Hindlimb muscle (tissue), 1 donor: ENCODE data around the gene TMEM169. TPM values are rescaled to one million over a fixed set of nuclear protein-coding genes. Genes with fewer than 3 reads are reported as not detected.

Experiments
- DNase-seq: peaks from one replicate; pipeline ENCODE4 v3.0.0-alpha.2; 2013
- polyA plus RNA-seq: library from polyadenylated mRNA; unstranded; fragments of 120-200 nt; gene quantifications from one replicate; pipeline ENCODE4 v1.2.1, GENCODE V29; 2013; ENCODE audit not compliant: insufficient read length

Gene TMEM169
- polyA plus RNA-seq, 1 donor: 5.0 TPM

DNA sequence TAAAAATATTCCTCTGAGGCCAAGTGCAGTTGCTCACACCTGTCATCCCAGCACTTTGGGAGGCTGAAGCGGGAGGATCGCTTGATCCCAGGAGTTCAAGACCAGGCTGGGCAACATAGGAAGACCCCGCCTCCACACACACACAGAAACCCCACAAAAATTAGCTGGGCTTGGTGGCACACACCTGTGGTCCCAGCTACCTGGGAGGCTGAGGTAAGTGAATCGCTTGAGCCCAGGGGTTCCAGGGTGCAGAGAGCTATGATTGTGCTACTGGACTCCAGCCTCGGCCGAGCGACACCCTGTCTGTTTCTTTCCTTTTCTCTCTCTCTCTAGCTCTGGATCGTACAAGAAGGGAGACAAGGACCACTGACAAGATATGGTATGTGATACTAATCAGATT lies 25.6 kb downstream of the TMEM169 start:
- DNase-seq: no peak

DNA sequence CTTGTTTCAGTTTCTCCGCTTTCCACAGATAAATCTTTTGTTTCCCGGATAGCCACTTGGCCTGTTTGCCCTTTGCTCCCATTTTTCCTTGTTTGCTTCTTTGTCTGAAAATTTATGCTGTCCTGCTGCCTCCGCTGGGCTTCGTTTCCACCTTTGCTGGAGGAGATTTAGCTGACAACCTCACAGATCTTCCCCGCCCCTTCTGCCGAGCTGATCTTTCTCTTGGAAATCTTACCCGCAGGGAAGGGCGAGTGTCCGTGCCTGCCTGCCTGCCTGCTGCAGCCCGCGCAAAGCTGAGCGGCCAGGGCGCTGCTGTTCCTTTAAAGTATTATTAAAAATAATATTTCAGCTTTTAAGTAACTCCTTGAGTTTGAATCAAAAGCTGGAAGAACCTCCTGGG lies 26.0 kb downstream of the TMEM169 start:
- DNase-seq: no peak

DNA sequence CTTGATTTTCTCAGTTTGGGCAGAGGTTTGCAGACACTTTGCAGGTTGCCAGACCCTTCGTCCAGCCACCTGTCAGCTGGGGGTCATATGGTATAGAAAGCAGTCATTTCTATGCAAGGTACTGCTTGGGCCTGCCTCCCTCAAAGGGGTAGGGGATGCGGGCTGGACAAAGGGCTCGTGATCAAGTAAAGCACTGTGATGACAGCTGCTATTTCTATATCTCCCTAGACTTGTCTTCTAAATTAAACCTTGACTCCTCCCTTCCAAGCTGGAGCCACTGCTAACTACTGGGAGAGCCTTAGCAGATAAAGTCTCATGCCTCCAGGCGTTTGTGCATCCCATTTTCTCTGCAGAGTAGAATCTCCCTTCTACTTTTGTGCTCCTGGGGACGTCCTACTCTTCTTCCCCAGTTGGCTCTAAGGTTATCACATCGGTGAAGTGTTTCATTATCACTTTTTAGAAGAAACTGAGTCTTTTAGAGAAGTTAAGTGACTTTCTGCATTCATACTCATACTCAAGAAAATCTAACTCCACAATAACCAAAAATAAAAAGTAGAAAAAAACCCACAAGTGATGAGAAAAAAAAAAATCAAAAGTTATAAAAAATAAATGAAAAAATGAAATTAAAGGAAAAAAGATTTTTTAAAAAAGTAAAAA lies 26.7 kb downstream of the TMEM169 start:
- DNase-seq: no peak

DNA sequence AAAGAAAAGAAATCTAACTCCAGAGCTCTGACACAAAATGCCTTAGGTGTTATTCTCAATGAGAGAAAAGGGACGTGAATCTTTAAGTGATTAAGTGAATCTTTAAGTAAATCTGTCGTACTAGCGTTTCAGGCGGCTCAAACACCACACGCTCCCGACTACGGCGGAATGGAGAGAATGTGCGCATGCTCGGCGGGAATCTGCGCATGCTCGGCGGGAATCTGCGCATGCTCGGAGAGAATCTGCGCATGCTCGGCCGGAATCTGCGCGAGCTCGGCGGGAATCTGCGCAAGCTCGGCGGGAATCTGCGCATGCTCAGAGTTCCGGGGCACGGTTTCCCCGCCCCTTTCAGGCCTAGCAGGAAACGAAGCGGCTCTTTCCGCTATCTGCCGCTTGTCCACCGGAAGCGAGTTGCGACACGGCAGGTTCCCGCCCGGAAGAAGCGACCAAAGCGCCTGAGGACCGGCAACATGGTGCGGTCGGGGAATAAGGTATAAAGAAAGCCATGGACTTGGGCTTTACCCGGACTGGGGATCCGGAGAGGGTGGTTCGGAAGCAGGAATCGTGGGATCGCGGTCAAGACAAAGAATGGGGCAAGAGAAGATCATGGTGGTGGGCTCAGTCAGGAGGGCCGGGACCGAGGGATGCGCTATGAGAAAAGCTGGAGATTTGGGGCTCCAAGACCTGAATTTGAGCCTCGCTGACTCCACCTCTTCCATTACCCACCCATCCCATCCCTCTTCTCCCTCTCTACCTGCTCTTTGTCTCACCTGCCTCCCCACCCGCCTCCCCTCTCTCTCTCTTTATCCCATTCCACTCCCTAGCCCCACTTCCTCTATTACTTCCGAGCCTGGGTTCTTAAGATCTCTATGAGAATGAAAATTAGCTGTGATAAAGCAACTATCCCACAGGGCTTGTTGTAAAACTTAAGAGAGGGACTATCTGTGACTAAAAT lies 27.5 kb downstream of the TMEM169 start, which contains the start of gene XRCC5:
Gene XRCC5 (plus strand): TSS at position 382 of the 955 bp plus-strand sequence. CDS start 89 bp downstream, at position 471.
- DNase-seq: peak; percentile 98

DNA sequence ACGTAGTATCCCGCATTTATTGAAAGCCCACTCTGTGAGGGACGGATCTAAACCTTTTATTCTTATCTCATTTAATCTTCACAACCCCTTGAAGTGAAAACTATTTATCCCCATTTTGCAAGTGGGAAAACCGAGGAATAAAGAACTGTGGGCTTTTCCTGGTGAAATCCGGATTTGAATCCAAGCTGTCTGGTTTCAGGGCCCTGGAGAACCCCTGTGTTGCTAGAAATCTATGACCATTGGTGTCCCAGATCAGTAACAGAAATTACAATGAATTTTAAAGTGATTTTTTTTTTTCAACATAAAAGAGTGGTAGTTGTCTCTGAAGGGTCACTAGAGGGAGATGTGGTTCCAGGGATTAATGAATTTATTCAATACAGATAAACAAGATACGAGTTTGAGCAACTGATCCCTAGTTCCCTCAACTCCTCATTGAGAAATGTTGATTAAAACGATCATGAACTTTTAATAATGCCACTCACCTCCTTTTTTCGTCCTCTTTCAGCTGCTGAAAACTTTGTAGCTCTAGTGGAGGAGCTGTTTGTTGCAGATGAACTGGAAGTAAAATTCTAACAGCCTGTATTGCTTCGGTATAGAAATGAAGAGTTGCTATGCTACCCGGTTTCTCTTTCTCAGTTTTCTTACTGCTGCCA lies 28.4 kb downstream of the TMEM169 start:
- no peak for DNase-seq

DNA sequence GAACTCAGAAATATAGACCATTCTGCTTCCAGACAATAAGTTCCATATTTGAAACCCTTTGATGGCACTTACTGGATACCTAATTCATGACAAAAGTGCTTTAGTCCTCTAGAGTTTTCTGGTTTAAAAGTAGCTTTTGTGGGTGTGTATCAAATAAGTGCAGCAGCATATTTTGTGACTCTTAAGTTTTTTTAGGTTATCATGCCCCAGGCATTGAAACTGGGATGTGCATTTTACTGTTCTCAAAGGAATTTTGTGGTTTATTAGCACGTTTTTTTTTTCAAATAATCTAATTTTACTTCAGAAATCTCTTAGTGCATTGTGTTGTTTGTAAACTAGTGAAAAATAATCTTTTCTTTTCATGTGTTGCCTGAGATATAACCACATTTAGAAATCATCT lies 28.9 kb downstream of the TMEM169 start:
- DNase-seq: no peak

DNA sequence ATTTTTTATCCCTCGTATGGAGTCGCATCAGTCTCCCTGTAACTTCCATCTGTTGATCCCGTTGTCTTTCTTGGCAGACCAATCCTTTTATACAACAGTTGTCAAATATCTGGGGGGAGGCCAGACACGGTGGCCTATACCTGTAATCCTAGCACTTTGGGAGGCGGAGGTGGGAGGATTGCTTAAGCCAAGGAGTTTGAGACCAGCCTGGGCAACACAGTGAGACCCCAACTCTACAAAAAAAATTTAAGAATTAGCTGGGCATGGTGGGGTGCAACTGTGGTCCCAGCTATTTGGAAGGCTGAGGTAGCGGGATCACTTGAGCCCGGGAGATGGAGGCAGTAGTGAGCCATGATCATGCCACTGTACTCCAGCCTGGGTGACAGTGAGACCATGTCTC lies 29.4 kb downstream of the TMEM169 start:
- no peak for DNase-seq

DNA sequence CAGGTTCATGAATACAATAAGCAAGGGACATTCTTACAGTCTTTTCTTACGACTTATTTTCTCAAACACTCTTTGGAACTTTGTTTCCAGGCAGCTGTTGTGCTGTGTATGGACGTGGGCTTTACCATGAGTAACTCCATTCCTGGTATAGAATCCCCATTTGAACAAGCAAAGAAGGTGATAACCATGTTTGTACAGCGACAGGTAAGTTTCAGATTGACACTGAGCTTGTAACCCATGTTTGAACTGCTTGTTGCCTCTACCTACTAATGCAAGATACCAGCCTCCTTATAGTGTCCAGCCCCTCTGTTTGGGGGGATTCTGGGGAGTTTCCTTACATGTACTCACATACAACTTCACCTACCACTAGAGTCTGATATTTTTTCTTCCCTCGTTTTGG lies 31.2 kb downstream of the TMEM169 start:
- no peak for DNase-seq

DNA sequence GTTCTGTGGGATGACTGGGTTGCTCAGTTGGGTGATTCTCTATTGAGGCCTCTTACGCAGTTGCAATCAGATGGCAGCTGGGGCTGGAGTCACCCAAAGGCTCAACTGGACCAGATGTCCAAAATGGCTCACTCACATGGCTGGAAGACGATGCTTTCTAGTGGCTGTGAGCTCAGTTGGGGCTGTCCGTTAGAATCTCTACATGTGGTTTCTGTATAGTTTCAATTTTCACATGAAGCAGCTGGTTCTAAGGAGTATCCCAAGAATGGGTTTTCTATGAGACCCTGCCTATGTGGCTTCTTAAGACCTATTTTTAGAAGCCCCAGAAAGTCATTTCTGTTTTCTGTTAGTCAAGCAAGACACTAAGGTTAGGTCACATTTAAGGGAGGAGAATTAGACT lies 31.9 kb downstream of the TMEM169 start:
- DNase-seq: no peak

DNA sequence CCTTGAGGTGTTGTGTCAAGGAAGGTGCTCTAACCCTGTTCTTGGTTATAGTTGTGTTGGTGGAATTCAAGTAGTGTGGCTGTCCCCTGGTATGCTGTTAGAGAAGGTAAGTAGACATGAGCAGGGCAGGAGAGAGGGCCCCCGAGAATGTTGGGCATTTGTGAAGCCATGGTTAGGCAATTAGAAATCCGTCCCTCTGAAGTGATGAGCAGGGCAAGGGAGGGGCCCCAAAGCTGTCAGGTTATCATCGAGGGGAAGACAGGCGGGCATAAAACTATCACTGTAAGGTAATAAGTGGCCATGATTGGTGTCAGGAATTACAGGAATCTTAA lies 32.6 kb downstream of the TMEM169 start:
- no peak for DNase-seq

DNA sequence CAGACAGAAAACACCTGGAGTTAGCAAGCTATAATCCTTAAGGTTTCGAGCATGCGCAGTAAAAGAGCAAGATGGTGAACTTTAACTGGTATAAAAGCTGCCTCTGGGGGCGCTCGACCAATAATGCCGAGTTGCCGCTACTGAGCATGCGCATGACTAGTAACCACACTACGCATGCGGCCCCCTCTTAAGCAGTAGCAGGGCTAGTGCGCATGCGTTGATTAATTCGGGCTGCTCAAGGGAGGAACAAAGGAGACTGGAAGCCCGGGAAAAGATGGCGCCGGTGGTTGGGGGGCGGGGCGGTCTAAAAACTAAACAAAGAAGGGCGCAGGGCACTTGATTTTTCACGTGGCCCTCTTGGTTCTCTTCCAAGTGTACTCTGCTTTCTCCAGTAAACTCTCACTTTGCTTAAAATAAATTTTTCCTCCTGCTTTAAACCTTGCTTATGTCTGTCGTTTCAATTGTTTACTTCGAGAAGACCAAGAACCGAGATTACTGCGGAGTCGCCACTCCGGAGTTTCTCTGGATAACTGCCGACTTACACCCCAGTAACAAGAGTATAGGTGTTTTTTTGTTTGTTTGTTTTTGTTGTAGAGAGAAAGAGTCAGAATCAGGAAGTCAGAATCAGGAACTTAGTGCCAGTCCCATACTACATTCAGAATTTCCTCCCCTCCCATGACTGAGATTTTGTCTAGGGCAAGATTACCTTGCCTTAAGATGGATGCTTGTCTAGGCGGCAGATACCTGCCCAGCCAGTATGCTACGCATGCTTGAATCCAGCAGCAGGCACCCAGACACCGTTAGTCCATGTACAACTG lies 33.2 kb downstream of the TMEM169 start:
- DNase-seq: peak; percentile 99

DNA sequence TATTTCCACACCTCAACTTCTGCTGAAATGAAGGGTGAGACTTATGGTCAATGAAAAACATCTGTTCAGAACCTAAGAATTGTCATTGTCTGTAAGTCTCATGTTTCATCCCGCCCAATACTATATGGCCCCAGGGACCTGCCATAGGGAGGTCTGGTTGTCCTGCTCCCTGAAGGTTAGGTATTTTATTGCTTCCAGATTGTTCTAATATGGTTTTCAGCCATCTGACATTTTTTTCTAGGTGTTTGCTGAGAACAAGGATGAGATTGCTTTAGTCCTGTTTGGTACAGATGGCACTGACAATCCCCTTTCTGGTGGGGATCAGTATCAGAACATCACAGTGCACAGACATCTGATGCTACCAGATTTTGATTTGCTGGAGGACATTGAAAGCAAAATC lies 34.7 kb downstream of the TMEM169 start:
- no peak for DNase-seq

DNA sequence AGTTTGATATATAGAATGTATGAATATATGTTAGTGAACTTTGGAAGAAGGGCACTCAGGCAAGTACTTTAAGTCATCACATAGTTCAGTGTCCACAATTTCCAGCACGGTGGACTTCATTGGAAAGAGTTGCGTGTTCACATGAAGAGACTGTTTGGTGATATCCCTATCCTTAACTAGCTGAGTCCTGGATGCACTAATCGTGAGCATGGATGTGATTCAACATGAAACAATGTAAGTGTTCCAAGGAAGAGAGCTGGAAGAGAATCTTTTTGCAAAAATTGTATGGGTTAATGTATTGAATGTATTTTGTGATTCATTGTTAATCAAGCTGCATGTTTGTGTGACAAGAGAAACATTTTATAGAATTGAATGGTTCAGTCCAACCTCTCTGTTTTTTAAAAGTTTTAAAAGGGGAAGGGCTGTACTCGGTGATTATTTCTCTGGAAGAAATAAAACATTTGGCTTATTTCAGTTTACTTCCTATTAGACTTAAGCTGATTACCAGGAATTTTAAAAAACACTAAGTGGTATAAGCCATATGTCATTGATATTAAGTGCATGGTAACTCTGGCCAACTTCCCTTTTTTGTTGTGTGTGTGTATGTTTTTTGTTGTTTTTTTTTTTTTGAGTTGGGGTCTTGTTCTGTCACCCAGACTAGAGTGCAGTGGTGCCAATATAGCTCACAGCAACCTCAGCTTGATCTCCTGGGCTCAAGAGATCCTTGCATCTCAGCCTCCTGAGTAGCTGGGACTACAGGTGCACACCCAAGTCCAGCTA lies 36.0 kb downstream of the TMEM169 start:
- DNase-seq: no peak

DNA sequence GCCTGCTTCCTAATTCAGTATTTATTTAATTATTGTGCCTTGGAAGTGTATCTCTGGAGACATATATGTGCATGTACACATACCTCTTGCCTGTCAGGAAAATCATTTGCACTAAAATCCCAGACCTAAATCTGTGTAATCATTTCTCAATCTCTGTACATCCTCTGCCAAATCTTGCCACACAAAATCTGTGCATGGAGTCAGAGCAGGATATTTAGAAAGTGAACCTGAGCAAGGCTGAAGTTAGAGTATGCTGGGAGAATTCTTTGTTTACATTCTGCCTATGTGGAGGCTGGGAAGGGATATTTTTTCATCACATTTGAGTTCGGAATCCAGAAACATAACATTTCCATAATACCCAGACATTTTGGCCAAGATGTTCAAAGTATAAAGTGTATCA lies 36.8 kb downstream of the TMEM169 start:
- DNase-seq: no peak

DNA sequence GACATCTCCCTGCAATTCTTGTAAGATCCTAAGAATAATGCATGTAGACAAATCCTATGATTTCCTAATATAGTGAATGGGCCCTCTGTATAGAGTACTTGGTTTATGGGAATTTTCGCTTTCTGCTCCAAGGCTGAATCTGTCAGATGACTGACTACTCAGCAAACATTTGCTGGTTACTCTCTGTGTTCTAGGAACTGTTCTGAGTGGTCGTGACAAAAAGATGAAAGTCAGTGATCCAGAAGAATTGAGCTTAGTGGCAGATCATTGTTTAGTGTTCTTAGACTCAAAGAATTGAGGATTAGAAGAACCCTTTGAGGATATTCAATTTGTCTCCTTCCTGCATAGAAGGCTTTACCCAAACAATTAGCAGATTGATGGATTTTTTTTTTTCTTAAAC lies 37.4 kb downstream of the TMEM169 start:
- no peak for DNase-seq

DNA sequence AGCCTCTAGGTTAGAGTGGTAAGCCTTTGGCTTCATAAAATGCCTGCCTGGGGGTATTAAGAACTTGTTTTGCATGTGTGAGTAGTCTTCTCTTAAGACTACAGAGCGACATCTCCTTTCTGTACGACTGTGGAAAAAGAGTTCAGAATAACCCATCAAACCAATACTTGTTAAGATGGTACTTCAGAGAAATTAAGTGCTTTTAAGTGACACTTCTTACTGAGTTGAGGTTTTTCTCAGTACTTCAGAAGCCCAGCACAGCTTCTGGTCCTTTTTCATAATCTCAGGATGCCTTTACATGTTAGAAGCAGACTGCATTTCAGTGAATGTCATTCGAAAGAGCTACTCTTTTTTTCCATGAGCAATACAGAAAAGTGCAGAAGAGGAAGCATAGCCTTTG lies 38.3 kb downstream of the TMEM169 start:
- DNase-seq: no peak

DNA sequence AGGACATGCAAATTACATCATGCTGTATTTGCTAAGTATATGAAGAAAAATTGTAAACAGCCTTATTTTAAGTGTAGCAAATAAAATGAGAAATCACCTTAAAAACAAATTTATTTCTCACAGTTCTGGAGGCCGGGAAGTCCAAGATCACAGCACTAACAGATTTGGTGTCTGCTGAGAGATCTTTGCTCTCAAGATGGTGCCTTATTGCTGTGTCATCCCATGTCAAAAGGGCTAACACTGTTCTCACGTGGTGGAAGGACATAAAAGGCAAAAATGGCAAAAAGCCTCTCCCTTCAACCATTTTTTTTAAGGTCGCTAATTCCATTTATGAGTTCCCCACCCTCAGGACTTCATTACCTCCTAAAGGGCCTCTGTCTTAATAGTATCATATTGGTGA lies 39.5 kb downstream of the TMEM169 start:
- DNase-seq: no peak

DNA sequence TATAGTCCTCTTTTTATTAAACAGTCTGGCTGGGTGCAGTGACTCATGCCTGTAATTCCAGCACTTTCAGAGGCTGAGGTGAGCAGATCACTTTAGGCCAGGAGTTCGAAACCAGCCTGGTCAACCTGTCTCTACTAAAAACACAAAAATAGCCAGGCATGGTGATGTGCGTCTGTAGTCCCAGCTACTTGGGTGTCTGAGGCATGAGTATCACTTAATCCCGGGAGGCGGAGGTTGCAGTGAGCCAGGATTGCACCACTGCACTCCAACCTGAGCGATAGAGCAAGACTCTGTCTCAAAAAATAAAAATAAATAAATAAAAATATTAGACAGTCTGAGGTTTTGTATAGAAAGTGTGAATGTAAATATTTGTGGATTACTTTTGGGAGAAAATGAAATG lies 45.2 kb downstream of the TMEM169 start:
- no peak for DNase-seq

DNA sequence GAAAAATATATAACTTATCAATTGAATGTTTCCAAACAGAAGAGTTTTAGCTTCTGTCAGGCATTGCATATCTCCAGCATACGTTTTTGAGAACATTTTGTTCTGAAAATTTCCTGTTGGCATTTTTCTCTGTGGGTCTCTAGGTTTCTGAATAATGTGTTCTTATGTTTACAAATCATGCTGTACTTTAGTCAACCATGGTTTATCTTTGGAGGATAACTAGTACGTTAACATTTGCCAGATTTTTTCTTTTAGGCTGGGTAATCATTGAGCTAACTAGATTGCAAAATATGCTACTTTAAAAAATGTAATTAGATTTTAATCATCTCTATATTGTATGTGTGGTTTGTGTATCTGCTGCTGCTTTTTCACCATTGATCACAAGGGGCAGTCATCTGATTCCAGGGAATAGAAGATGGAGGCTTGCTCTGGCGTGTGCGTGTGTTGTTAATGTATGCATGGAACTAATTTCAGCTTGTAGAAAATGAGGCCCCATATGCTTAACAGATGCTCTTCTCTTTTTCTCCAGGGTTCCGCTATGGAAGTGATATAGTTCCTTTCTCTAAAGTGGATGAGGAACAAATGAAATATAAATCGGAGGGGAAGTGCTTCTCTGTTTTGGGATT lies 48.7 kb downstream of the TMEM169 start:
- no peak for DNase-seq

DNA sequence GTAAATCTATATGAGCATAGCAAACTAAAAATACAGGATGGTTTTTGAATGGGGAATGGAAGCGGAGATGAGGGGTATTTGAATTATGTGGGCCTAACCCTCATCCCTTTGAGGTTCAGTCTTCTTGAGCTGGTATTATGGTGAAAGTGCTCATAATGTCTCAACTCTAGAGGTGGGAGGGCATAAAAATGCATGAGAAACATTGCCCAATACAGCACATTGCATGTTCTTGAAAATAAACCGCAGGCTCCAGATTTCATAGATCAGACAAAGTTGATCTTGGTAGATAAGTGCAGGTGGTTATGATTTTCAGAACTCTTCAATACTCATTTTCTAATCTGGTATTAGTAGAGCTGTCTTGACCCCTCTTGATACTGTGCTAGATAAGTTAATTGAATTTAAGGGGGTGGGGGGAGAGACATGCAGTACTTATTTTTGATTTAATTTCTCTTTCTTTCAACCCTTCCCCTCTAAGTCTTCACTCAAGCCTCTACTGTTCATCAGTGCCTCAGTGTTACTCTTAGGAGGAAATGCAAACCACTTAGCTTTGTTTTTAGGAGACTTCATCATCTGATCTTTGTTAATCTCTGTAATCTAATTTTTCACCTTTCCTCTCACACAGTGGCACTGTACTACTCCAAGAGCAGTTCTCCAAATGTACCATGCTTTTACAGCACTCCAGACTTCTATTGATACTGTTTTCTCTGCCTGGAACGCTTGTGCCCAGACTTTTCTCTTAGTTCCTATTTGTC lies 49.6 kb downstream of the TMEM169 start:
- DNase-seq: no peak

DNA sequence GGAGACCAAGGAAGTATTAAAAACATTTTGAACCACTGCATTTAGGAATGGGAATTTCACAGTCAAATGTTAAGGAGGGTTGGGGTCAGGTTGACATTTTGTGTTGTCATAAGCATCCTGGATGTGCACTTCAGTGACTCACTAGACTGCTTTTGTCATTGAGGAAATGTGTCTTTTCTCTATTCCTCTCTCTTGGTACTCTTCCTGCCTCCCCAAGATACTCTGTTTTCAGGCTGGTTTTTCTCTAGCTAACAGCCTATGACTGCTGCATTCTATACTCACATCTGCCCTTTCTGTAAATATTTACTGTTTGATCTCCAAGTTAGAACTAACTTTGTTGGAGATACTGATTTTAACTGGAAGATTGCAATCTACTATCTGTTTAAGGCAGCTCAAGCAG lies 50.9 kb downstream of the TMEM169 start:
- DNase-seq: no peak
